ENCODE measurements around the gene HIPK4. TPM values are rescaled to one million over a fixed set of nuclear protein-coding genes. Genes with fewer than 3 reads are reported as not detected.

The HIPK4 gene
- total and polyA plus RNA-seq, 2 experiments from 2014 or later, result 0.19 to 0.43 TPM

DNA sequence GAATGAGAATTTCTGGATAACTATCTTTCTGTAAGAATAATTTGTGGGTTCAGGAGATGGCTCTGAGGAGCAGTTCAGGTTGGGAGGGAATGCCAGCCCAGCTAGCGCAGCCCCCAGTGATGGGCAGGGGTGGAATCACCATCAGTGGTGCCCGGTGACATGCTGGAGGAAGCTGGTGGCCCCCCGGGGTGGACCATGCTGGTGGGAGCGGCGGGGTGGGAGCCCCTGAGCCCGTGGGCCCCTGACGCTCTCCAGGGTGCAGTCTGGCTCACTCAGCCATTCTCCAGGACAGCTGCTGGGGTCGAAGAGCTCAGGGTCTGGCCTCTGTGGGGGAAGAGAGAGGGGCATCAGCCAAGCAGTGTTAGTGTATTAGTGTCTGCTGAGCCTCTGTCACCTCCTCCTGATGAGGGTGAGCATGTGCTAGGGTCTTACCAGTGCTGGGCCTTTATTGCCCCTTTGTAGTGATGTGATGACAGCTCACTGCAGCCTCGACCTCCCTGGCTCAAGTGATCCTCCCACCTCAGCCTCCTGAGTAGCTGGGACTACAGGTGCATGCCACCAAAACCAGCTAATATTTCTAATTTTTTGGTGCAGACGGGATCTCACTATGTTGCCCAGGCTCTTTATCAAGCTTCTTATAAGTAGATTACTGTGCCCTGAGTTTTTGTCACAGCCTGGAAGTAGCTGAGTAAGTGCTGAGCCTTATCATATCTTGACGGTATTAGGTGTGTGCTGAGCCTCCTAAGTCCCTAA, 10.4 kb downstream of the HIPK4 start:
- no peaks in the 10 kb centered on the region for H3F3A ChIP-seq (ENCODE audit: insufficient read depth)
- no peaks in the 10 kb centered on the region for H3K9me2 ChIP-seq (ENCODE audit: insufficient read depth)
- no peaks in the 10 kb centered on the region for H3K27me3 ChIP-seq (replicated peaks; ENCODE audit: insufficient read depth)
- no peak overlapping the region for H3K9ac ChIP-seq
- in situ Hi-C loops (cut with MboI), result no loop called here
- no peak for DNase-seq
- no peak overlapping the region for H2AFZ ChIP-seq
- no peaks in the 10 kb centered on the region for H3K36me3 ChIP-seq (ENCODE audit: low read depth)
- no peaks in the 10 kb centered on the region for H4K20me1 ChIP-seq (ENCODE audit: insufficient read depth)
- WGBS, 2 experiments (ENCODE audit: low coverage in 1 of 2, low lambda C conversion rate in 2 of 2, missing lambda C conversion rate in 2 of 2), result 75 to 77% methylated on average over 7 to 8 of the region's 11 CpGs
- no peaks in the 10 kb centered on the region for H3K79me2 ChIP-seq (ENCODE audit: insufficient read depth)
- H3K4me2 ChIP-seq (ENCODE audit: unreplicated experiment), result no peak overlapping the region
- no peak for TF ChIP-seq EZH2 (IDR thresholded peaks at IDR 0.05; ENCODE audit: insufficient read depth, poor library complexity, severe bottlenecking)
- no peak for TF ChIP-seq EZH2phosphoT487 (IDR thresholded peaks at IDR 0.05; ENCODE audit: insufficient read depth, low read depth)
- no peak overlapping the region for H3K4me3 ChIP-seq
- no peaks in the 10 kb centered on the region for H3K9me3 ChIP-seq (ENCODE audit: low read depth)
- no peak overlapping the region for H3K27ac ChIP-seq
- no peaks in the 10 kb centered on the region for H3K4me1 ChIP-seq (ENCODE audit: insufficient read depth)

DNA sequence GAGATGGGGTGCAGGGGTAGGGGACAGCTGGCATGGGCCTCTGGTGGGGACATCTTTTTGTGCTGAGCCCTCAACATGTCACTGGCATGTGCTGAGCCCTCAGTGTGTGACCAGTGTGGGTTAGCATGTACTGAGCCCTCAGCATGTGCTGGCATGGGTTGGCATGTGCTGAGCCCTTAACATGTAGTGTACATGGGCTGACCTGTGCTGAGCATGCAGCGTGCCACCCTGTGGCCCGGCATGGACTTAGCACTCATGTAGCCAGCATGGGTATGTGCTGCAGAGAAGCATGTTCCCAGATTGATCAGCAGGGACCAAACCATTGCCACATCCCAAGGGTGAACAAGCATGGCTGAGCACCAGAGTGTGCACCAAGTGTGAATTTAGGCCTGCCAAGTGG, 11.5 kb downstream of the HIPK4 start:
- H3F3A ChIP-seq (ENCODE audit: insufficient read depth), result no peaks in the 10 kb centered on the region
- no peak overlapping the region for H3K4me3 ChIP-seq
- DNase-seq, result no peak
- H3K9me2 ChIP-seq (ENCODE audit: insufficient read depth), result no peaks in the 10 kb centered on the region
- H3K27me3 ChIP-seq (replicated peaks; ENCODE audit: insufficient read depth), result no peaks in the 10 kb centered on the region
- H4K20me1 ChIP-seq (ENCODE audit: insufficient read depth), result no peaks in the 10 kb centered on the region
- 75 to 89% methylated on average over 2 of the region's 2 CpGs for WGBS, 2 experiments (ENCODE audit: low coverage in 1 of 2, low lambda C conversion rate in 2 of 2, missing lambda C conversion rate in 2 of 2)
- H3K4me1 ChIP-seq (ENCODE audit: insufficient read depth), result no peaks in the 10 kb centered on the region
- in situ Hi-C loops (cut with MboI), result no loop called here
- no peaks in the 10 kb centered on the region for H3K79me2 ChIP-seq (ENCODE audit: insufficient read depth)
- no peaks in the 10 kb centered on the region for H3K9me3 ChIP-seq (ENCODE audit: low read depth)
- TF ChIP-seq EZH2phosphoT487 (IDR thresholded peaks at IDR 0.05; ENCODE audit: insufficient read depth, low read depth), result no peak
- TF ChIP-seq EZH2 (IDR thresholded peaks at IDR 0.05; ENCODE audit: insufficient read depth, poor library complexity, severe bottlenecking), result no peak
- no peak overlapping the region for H3K27ac ChIP-seq
- H3K36me3 ChIP-seq (ENCODE audit: low read depth), result peaks cover 3% of the 10 kb centered on the region; the same call in 1 of the 2 replicates
- H2AFZ ChIP-seq, result no peak overlapping the region
- no peak overlapping the region for H3K4me2 ChIP-seq (ENCODE audit: unreplicated experiment)
- no peak overlapping the region for H3K9ac ChIP-seq

DNA sequence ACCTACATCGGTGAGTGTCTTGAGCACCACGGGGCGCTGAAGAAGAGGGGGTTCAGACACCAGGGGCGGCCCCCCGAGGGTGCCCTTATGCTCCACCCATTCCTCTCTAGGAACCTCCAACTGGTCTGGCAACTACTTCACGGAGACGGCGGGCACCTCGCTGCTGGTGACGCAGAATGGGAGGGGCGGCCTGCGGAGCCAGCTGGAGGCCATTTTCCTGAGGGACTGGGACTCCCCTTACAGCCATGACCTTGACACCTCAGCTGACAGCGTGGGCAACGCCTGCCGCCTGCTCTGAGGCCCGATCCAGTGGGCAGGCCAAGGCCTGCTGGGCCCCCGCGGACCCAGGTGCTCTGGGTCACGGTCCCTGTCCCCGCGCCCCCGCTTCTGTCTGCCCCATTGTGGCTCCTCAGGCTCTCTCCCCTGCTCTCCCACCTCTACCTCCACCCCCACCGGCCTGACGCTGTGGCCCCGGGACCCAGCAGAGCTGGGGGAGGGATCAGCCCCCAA, 12.1 kb downstream of the HIPK4 start:
- DNase-seq, result no peak
- Histone ChIP-seq H3K9me2 (ENCODE audit: insufficient read depth) (no peaks in the 10 kb centered on the region), H3K9ac (no peak overlapping the region), H3F3A (ENCODE audit: insufficient read depth) (no peaks in the 10 kb centered on the region), H3K9me3 (ENCODE audit: low read depth) (no peaks in the 10 kb centered on the region), H3K4me1 (ENCODE audit: insufficient read depth) (no peaks in the 10 kb centered on the region), H4K20me1 (ENCODE audit: insufficient read depth) (no peaks in the 10 kb centered on the region), H3K4me3 (no peak overlapping the region), H3K27ac (no peak overlapping the region), H3K79me2 (ENCODE audit: insufficient read depth) (no peaks in the 10 kb centered on the region), H3K4me2 (ENCODE audit: unreplicated experiment) (no peak overlapping the region), H3K36me3 (ENCODE audit: low read depth) (peaks cover 3% of the 10 kb centered on the region; the same call in 1 of the 2 replicates), H2AFZ (no peak overlapping the region), H3K27me3 (replicated peaks; ENCODE audit: insufficient read depth) (no peaks in the 10 kb centered on the region)
- TF ChIP-seq EZH2 (IDR thresholded peaks at IDR 0.05; ENCODE audit: insufficient read depth, poor library complexity, severe bottlenecking) (no peak), EZH2phosphoT487 (IDR thresholded peaks at IDR 0.05; ENCODE audit: insufficient read depth, low read depth) (no peak)
- in situ Hi-C loops (cut with MboI), result no loop called here
- WGBS, 2 experiments (ENCODE audit: low coverage in 1 of 2, low lambda C conversion rate in 2 of 2, missing lambda C conversion rate in 2 of 2), result 87 to 89% methylated on average over 24 to 25 of the region's 25 CpGs

DNA sequence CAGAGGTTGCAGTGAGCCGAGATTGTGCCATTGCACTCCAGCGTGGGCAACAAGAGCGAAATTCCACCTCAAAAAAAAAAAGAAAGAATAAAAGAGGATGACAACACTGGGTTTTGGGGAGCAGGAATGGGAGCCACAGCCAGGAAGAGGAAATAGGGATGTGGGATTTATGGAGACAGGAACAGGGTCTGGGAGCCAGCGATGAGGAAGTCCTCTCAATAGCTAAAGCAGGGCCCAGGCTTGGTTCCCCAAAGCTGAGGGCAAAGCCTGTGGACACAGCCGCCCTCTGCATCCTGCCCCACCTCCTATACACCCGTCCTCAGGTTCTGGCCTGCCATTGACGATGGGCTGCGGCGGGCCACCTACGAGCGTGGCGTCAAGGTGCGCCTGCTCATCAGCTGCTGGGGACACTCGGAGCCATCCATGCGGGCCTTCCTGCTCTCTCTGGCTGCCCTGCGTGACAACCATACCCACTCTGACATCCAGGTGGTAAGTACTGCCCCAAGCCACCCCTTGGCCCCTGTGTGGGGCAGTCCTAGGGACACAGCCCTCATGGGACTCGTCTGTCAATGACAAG, 13.6 kb downstream of the HIPK4 start:
- Histone ChIP-seq H3K4me1 (ENCODE audit: insufficient read depth) (no peaks in the 10 kb centered on the region), H3K9me3 (ENCODE audit: low read depth) (no peaks in the 10 kb centered on the region), H3F3A (ENCODE audit: insufficient read depth) (no peaks in the 10 kb centered on the region), H3K79me2 (ENCODE audit: insufficient read depth) (no peaks in the 10 kb centered on the region), H3K27ac (no peak overlapping the region), H3K4me3 (no peak overlapping the region), H3K9ac (no peak overlapping the region), H3K9me2 (ENCODE audit: insufficient read depth) (no peaks in the 10 kb centered on the region), H2AFZ (no peak overlapping the region), H3K36me3 (ENCODE audit: low read depth) (peaks cover 3% of the 10 kb centered on the region; the same call in 1 of the 2 replicates), H4K20me1 (ENCODE audit: insufficient read depth) (no peaks in the 10 kb centered on the region), H3K27me3 (replicated peaks; ENCODE audit: insufficient read depth) (no peaks in the 10 kb centered on the region), H3K4me2 (ENCODE audit: unreplicated experiment) (no peak overlapping the region)
- DNase-seq, result no peak
- in situ Hi-C loops (cut with MboI), result no loop called here
- TF ChIP-seq EZH2 (IDR thresholded peaks at IDR 0.05; ENCODE audit: insufficient read depth, poor library complexity, severe bottlenecking), result no peak
- no peak for TF ChIP-seq EZH2phosphoT487 (IDR thresholded peaks at IDR 0.05; ENCODE audit: insufficient read depth, low read depth)
- 97% methylated on average over 15 to 17 of the region's 17 CpGs for WGBS, 2 experiments (ENCODE audit: low coverage in 1 of 2, low lambda C conversion rate in 2 of 2, missing lambda C conversion rate in 2 of 2)
